Measurements from ENCODE around the gene PCDHGA6.

PCDHGA6 gene

DNA sequence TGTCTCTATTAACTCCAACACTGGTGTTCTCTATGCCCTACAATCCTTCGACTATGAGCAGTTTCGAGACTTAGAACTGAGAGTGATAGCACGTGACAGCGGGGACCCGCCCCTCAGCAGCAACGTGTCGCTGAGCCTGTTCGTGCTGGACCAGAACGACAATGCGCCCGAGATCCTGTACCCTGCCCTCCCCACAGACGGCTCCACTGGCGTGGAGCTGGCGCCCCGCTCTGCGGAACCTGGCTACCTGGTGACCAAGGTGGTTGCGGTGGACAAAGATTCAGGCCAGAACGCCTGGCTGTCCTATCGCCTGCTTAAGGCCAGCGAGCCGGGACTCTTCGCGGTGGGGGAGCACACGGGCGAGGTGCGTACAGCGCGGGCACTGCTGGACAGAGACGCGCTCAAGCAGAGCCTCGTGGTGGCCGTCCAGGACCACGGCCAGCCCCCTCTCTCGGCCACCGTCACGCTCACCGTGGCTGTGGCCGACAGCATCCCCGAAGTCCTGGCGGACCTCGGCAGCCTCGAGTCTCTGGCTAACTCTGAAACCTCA lies 49.1 kb downstream of the PCDHGA6 start:
- DNase-seq, result no peak

DNA sequence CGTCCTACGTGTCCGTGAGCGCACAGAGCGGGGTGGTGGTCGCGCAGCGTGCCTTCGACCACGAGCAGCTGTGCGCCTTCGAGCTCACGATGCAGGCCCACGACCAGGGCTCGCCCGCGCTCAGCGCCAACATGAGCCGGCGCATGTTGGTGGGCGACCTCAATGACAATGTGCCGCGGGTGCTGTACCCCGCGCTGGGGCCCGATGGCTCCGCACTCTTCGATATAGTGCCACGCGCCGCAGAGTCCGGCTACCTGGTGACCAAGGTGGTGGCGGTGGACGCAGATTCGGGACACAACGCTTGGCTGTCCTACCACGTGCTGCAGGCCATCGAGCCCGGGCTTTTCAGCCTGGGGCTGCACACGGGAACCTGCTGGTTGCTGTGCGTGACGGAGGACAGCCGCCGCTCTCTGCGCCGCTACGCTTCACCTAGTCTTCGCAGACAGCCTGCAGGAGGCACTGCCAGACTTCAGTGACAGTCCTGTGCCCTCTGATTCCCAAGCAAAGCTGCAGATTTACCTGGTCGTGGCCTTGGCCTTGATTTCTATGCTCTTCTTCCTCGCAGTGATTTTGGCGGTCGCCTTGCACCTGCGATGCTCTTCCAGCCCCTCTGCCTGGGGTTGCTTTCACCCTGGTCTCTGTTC lies 54.2 kb downstream of the PCDHGA6 start:
- DNase-seq, result no peak
